NCI-H2107 treated with DMSO at 0.1 percent for 48 hours (cell line): ENCODE measurements around the gene KCND2.
"Not testable (repeated sequence)": the region's sequence is repeated elsewhere in the genome, so short reads cannot be mapped to it uniquely, and the experiment has no call there.

Experiments
- DNase-seq: peaks from one replicate; lab custom pipeline; 2025; ENCODE audit not compliant: unreplicated experiment; lab: John Stamatoyannopoulos, UW

KCND2 gene

GRCh38 chr7:120272701-120273475 lies at the start of gene KCND2:
KCND2 (plus strand) TSS chr7:120273175.
- no peak for DNase-seq

- no peak for DNase-seq
These were observed 46.8 kb upstream of the KCND2 start for GRCh38 chr7:120226188-120226587.

- DNase-seq = no peak
These were observed 45.7 kb upstream of the KCND2 start for GRCh38 chr7:120227255-120227654.

- no peak for DNase-seq
These were observed 43.9 kb upstream of the KCND2 start for GRCh38 chr7:120229084-120229483.

- no peak for DNase-seq
These were observed 39.6 kb upstream of the KCND2 start for GRCh38 chr7:120233338-120233737.

- DNase-seq = not testable (repeated sequence)
These were observed 32.6 kb upstream of the KCND2 start for GRCh38 chr7:120240350-120240749.

- DNase-seq = no peak
These were observed 31.0 kb upstream of the KCND2 start for GRCh38 chr7:120241973-120242372.

- DNase-seq = no peak
These were observed 18.1 kb upstream of the KCND2 start for GRCh38 chr7:120254845-120255244.

- no peak for DNase-seq
These were observed 16.5 kb upstream of the KCND2 start for GRCh38 chr7:120256344-120257070.

- no peak for DNase-seq
These were observed 13.6 kb upstream of the KCND2 start for GRCh38 chr7:120259386-120259785.

- DNase-seq = no peak
These were observed 12.9 kb upstream of the KCND2 start for GRCh38 chr7:120260111-120260510.

GRCh38 chr7:120272261-120272660 lies 714 bp upstream of the KCND2 start:
- no peak for DNase-seq

GRCh38 chr7:120273476-120273975 lies 551 bp downstream of the KCND2 start:
- DNase-seq = no peak

GRCh38 chr7:120274482-120274881 lies 1.5 kb downstream of the KCND2 start:
- no peak for DNase-seq

GRCh38 chr7:120274899-120275298 lies 1.9 kb downstream of the KCND2 start:
- no peak for DNase-seq

GRCh38 chr7:120276720-120277119 lies 3.7 kb downstream of the KCND2 start:
- DNase-seq = no peak

- no peak for DNase-seq
These were observed 5.8 kb downstream of the KCND2 start for GRCh38 chr7:120278773-120279172.

- no peak for DNase-seq
These were observed 7.8 kb downstream of the KCND2 start for GRCh38 chr7:120280743-120281142.

- no peak for DNase-seq
These were observed 20.1 kb downstream of the KCND2 start for GRCh38 chr7:120293027-120293426.

- no peak for DNase-seq
These were observed 29.2 kb downstream of the KCND2 start for GRCh38 chr7:120302190-120302589.

GRCh38 chr7:120303105-120303504 lies 30.1 kb downstream of the KCND2 start:
- no peak for DNase-seq

- DNase-seq = no peak
These were observed 31.7 kb downstream of the KCND2 start for GRCh38 chr7:120304674-120305073.
